ENCODE measurements around the gene CALCOCO1.

CALCOCO1 gene

GRCh38 chr12:53751336-53752191 lies 24.3 kb upstream of the CALCOCO1 start, which contains the start of gene CISTR:
CISTR (minus strand) TSS chr12:53751979.
- DNase-seq (ENCODE audit: low read depth), result no peak

DNA sequence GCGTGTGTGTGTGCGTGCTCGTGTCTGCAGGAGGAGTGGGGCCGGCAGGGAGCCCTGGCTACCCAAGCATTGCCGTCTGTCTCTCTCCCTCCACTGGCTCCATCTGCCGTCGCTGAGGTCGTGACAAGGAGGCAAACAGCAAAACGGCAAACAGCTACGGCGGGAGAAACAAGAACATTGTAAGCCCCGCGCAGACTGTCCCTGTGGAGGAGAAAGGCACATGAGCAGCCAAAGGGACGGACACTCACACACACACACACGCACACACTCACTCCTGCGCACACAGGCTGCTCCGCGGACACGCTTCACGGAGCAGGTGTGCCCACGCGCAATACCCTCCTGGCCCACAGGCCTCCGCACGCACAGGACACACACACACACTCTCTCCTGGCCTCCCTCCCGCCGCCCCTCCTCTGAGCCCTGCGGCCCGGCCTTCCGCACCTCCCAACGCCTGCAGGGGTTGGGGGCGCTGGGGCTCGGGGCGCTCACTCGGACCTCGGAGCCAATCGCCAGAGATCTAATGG lies 23.6 kb upstream of the CALCOCO1 start:
- DNase-seq (ENCODE audit: low read depth), result no peak

- DNase-seq (ENCODE audit: low read depth), result no peak
Observed at GRCh38 chr12:53749986-53750811, 22.9 kb upstream of the CALCOCO1 start.

GRCh38 chr12:53748072-53748840 lies 21.0 kb upstream of the CALCOCO1 start:
- DNase-seq (ENCODE audit: low read depth), result no peak

DNA sequence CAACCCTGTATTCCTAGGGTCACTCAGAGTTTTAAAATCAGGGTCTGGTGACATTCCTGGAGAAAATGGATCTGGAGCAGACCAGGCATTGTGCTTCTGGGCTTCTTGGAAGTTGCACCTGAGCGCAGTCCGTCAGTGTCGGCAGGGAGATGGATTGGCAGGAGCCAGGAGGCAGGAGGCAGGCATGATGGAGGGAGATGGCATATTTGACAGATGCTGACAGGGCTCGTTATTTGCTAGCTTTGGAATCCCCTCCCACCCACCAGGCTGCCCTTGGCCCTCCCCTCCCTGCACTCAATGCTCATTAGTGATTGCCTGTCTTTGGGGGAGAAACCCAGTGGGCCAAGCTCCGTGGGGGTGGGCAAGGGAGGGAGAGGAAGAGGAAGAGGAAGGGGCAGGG lies 19.8 kb upstream of the CALCOCO1 start:
- DNase-seq (ENCODE audit: low read depth), result no peak

- peak; percentile 73 for DNase-seq (ENCODE audit: low read depth)
Observed at GRCh38 chr12:53746592-53747092, 19.4 kb upstream of the CALCOCO1 start.

DNA sequence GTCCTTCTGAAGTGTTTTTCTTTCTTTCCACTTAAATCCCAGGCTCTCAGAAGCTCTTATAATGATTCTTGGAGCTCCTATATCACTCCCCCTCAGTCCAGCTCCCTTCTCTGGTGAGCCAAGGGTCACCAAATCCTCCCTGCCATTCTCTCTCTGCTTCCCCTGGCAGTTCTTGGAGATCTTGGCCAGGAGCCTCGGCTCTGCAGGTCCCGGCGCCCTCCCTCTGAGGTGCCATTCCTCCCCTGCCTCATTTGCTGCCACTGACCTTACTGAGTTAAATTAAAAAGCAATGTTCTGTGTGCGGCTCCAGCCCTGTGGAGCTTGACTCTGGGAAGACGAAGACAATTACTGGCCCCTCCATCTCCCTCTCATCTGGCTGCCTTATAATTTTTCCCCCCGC lies 17.5 kb upstream of the CALCOCO1 start:
- no peak for DNase-seq (ENCODE audit: low read depth)

DNA sequence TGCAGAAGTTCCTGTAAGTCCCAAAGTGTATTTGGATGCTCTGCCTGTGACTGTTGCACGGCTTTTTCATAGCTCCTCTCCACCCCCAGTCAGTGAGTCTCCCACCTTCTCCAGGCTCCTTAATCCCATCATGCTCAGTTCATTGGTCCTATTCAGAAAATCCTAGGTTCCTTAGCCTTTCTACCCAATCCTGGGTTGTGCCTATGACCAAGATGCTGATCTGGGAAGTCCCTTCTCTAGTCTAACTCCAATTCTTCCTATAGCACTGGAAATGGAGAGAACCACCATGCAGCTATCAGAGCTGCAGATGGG lies 16.8 kb upstream of the CALCOCO1 start:
- no peak for DNase-seq (ENCODE audit: low read depth)

DNA sequence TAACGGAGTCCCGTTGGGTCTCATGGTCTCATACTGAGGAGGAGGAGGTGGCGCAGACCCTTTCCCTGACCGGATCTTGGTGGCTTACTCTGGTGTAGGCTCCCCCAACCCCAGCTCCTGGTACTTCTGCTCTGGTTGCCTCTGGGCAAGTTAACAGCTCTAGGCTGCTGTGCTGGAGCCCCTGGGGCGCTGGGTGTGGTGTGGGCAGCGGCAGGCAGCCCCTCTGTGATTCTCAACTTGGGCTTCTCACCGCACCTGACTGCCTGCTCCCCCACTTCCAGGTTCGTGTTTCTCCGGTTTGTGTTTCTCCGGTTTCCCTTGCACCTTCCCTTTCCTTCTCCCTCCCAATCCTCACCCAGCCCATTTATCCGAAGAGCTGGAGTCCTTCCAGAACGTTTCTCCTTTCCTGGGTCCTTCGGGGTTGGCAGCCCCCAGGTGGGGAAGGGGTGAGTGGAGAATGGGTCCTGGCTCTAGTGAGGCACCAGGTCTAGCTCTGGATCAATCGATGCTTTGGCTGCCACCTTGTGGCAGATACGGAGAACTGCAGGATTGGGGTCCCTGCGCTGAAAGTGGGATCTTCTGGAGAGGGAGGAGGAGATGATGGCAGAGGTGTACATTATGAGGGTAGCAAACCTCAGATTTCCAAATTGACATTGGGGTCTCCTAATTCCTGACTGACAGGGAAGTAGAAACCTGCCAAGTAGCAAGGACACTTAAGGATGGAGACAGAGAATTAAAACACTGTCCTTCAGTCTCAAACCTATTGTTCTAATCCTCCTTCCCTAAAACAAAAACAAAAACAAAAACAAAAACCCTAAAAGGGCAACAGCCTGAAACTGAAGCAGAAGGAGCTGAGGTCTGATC lies 16.2 kb upstream of the CALCOCO1 start:
- no peak for DNase-seq (ENCODE audit: low read depth)

GRCh38 chr12:53740130-53740491 lies 12.9 kb upstream of the CALCOCO1 start:
- DNase-seq (ENCODE audit: low read depth), result no peak

DNA sequence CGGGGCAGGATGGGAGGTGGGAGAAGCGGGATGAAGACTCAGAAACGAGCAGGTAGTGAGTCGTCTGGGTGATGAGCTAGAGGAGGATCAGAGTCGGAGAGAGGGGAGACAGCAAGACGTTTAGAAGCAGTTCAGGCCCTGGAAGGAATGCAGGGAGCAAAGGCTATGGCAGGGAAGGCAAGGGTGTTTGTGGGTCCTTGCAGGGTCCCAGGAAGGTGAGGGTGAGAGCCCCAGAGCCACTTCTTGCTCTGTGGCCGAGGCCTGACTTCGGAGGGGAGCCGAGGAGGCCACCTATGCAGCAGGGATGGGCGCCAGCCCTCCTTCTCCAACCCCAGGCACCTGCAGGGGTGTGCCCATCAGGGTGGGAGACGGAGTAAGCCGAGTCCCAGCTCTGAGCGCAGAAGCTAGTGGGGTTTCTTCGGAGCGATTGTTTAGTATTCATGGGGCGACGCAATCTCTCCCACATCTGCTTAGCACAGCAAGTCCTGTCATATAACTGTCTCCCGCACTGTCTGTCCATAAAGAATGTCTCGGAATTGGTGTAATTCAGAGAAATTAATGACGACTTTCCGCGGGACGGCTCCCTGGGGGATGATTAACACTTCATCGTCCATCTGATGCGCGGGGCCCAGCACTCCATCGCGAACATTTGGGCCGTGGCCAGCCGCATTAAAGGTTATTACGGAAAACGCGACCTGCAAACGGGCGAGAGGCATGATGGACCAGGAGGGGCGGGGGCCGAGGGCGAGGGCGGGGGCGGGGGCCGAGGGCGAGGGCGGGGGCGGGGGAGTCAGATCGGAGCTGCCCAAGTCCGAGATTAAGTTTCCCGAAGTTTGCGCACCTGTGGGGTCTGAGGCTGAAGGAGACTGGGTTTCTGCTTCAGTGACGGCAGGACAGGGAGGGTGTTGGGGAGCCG lies 12.2 kb upstream of the CALCOCO1 start:
- DNase-seq (ENCODE audit: low read depth), result no peak

- DNase-seq (ENCODE audit: low read depth), result no peak
Observed at GRCh38 chr12:53738406-53739213, 11.4 kb upstream of the CALCOCO1 start.

- no peak for DNase-seq (ENCODE audit: low read depth)
Observed at GRCh38 chr12:53737951-53738405, 10.7 kb upstream of the CALCOCO1 start.

GRCh38 chr12:53737093-53737808 lies 10.0 kb upstream of the CALCOCO1 start:
- DNase-seq (ENCODE audit: low read depth), result no peak

DNA sequence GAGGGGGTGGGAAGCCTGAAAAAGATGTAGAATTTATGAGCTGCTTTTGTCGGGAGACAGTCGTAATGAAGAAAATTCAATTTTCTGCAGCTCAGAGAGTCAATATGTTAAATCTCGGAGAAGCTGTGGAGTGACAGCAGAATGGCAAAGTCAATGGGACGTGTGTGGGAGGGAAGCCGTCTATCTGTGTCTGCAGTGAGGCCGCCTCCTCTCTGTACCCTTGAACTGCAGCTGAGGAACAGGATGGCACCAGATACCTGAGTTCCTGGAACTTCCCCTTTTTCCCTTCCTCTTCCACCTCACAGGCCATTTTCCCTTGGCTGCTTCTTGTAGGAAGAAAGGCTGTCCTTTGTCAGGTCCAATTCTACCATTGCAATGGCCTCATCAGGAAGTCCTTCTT lies 9.3 kb upstream of the CALCOCO1 start:
- DNase-seq (ENCODE audit: low read depth), result no peak

- no peak for DNase-seq (ENCODE audit: low read depth)
Observed at GRCh38 chr12:53735556-53735955, 8.3 kb upstream of the CALCOCO1 start.

GRCh38 chr12:53734425-53734824 lies 7.2 kb upstream of the CALCOCO1 start:
- no peak for DNase-seq (ENCODE audit: low read depth)

DNA sequence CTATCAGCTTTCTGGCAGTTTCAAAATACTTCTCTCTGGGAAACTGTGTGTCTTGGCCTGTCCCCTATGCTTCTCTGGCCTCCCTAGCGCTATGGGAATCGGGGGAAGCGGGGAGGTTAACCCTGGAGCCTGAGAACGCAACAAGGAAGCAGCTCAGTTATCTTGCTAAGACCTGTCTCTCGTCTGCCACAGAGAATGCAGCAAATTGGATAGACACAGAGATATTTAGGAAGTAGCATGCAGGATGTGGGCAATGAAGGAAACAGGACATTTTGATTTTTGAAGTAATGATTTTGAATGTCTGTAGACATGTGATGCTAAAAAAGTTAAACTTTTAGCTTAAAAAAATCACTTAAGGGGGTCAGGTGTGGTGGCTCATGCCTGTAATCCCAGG lies 6.6 kb upstream of the CALCOCO1 start:
- DNase-seq (ENCODE audit: low read depth), result no peak

Data from non-pigmented ciliary epithelial cell (primary cell).